ENCODE data around the gene SDK2.
"Not testable (repeated sequence)": the region's sequence is repeated elsewhere in the genome, so short reads cannot be mapped to it uniquely, and the experiment has no call there.

The SDK2 gene

GRCh38 chr17:73453494-73453893 lies 190.8 kb downstream of the SDK2 start:
- H3K27me3 ChIP-seq (ENCODE audit: low read depth, low read length); H3K36me3 ChIP-seq (ENCODE audit: control insufficient read depth in 1 of 2, insufficient read depth in 2 of 2, low read length in 2 of 2); H3K4me1 ChIP-seq (ENCODE audit: control insufficient read depth in 1 of 2, insufficient read depth in 2 of 2, low read length in 2 of 2); H3K9me3 ChIP-seq (ENCODE audit: control insufficient read depth in 1 of 2, low read length in 2 of 2); H3K27ac ChIP-seq (ENCODE audit: low read length); H3K4me3 ChIP-seq (ENCODE audit: low read depth in 1 of 2, low read length in 2 of 2): not testable (repeated sequence)

GRCh38 chr17:73453090-73453489 lies 191.2 kb downstream of the SDK2 start:
- Histone ChIP-seq H3K4me3 (ENCODE audit: low read depth in 1 of 2, low read length in 2 of 2) (no peak overlapping the region), H3K4me1 (ENCODE audit: control insufficient read depth in 1 of 2, insufficient read depth in 2 of 2, low read length in 2 of 2) (no peaks in the 10 kb centered on the region), H3K27me3 (ENCODE audit: low read depth, low read length) (no peaks in the 10 kb centered on the region), H3K9me3 (ENCODE audit: control insufficient read depth in 1 of 2, low read length in 2 of 2) (peaks cover 0 to 3% of the 10 kb centered on the region in 2 donors), H3K27ac (ENCODE audit: low read length) (no peak overlapping the region), H3K36me3 (ENCODE audit: control insufficient read depth in 1 of 2, insufficient read depth in 2 of 2, low read length in 2 of 2) (no peaks in the 10 kb centered on the region)

GRCh38 chr17:73452009-73452408 lies 192.2 kb downstream of the SDK2 start:
- Histone ChIP-seq H3K4me1 (ENCODE audit: control insufficient read depth in 1 of 2, insufficient read depth in 2 of 2, low read length in 2 of 2) (no peaks in the 10 kb centered on the region), H3K27me3 (ENCODE audit: low read depth, low read length) (no peaks in the 10 kb centered on the region), H3K9me3 (ENCODE audit: control insufficient read depth in 1 of 2, low read length in 2 of 2) (peaks cover 0 to 3% of the 10 kb centered on the region in 2 donors), H3K27ac (ENCODE audit: low read length) (no peak overlapping the region), H3K36me3 (ENCODE audit: control insufficient read depth in 1 of 2, insufficient read depth in 2 of 2, low read length in 2 of 2) (no peaks in the 10 kb centered on the region), H3K4me3 (ENCODE audit: low read depth in 1 of 2, low read length in 2 of 2) (no peak overlapping the region)

GRCh38 chr17:73447319-73447718 lies 196.9 kb downstream of the SDK2 start:
- no peaks in the 10 kb centered on the region for H3K9me3 ChIP-seq (ENCODE audit: control insufficient read depth in 1 of 2, low read length in 2 of 2)
- H3K4me3 ChIP-seq (ENCODE audit: low read depth in 1 of 2, low read length in 2 of 2), result no peak overlapping the region
- H3K36me3 ChIP-seq (ENCODE audit: control insufficient read depth in 1 of 2, insufficient read depth in 2 of 2, low read length in 2 of 2), result no peaks in the 10 kb centered on the region
- no peaks in the 10 kb centered on the region for H3K4me1 ChIP-seq (ENCODE audit: control insufficient read depth in 1 of 2, insufficient read depth in 2 of 2, low read length in 2 of 2)
- H3K27ac ChIP-seq (ENCODE audit: low read length), result no peak overlapping the region
- H3K27me3 ChIP-seq (ENCODE audit: low read depth, low read length), result no peaks in the 10 kb centered on the region

GRCh38 chr17:73446617-73447016 lies 197.6 kb downstream of the SDK2 start:
- no peak overlapping the region for H3K27ac ChIP-seq (ENCODE audit: low read length)
- no peaks in the 10 kb centered on the region for H3K4me1 ChIP-seq (ENCODE audit: control insufficient read depth in 1 of 2, insufficient read depth in 2 of 2, low read length in 2 of 2)
- no peaks in the 10 kb centered on the region for H3K27me3 ChIP-seq (ENCODE audit: low read depth, low read length)
- no peak overlapping the region for H3K4me3 ChIP-seq (ENCODE audit: low read depth in 1 of 2, low read length in 2 of 2)
- peaks cover 0 to under 1% of the 10 kb centered on the region in 2 donors for H3K9me3 ChIP-seq (ENCODE audit: control insufficient read depth in 1 of 2, low read length in 2 of 2)
- no peaks in the 10 kb centered on the region for H3K36me3 ChIP-seq (ENCODE audit: control insufficient read depth in 1 of 2, insufficient read depth in 2 of 2, low read length in 2 of 2)

GRCh38 chr17:73445466-73445865 lies 198.8 kb downstream of the SDK2 start:
- H3K4me1 ChIP-seq (ENCODE audit: control insufficient read depth in 1 of 2, insufficient read depth in 2 of 2, low read length in 2 of 2), result no peaks in the 10 kb centered on the region
- H3K9me3 ChIP-seq (ENCODE audit: control insufficient read depth in 1 of 2, low read length in 2 of 2), result peaks cover 0 to 5% of the 10 kb centered on the region in 2 donors

GRCh38 chr17:73444021-73444420 lies 200.2 kb downstream of the SDK2 start:
- no peaks in the 10 kb centered on the region for H3K4me1 ChIP-seq (ENCODE audit: control insufficient read depth in 1 of 2, insufficient read depth in 2 of 2, low read length in 2 of 2)
- H3K27me3 ChIP-seq (ENCODE audit: low read depth, low read length), result no peaks in the 10 kb centered on the region
- no peaks in the 10 kb centered on the region for H3K36me3 ChIP-seq (ENCODE audit: control insufficient read depth in 1 of 2, insufficient read depth in 2 of 2, low read length in 2 of 2)
- no peak overlapping the region for H3K4me3 ChIP-seq (ENCODE audit: low read depth in 1 of 2, low read length in 2 of 2)
- H3K27ac ChIP-seq (ENCODE audit: low read length), result no peak overlapping the region
- H3K9me3 ChIP-seq (ENCODE audit: control insufficient read depth in 1 of 2, low read length in 2 of 2), result peaks cover 0 to 5% of the 10 kb centered on the region in 2 donors

More at GRCh38 chr17:73445466-73445865, 198.8 kb downstream of the SDK2 start:
- Histone ChIP-seq H3K36me3 (ENCODE audit: control insufficient read depth in 1 of 2, insufficient read depth in 2 of 2, low read length in 2 of 2) (no peaks in the 10 kb centered on the region), H3K4me3 (ENCODE audit: low read depth in 1 of 2, low read length in 2 of 2) (no peak overlapping the region), H3K27ac (ENCODE audit: low read length) (no peak overlapping the region), H3K27me3 (ENCODE audit: low read depth, low read length) (no peaks in the 10 kb centered on the region)

- H3K36me3 ChIP-seq (ENCODE audit: control insufficient read depth in 1 of 2, insufficient read depth in 2 of 2, low read length in 2 of 2), result no peaks in the 10 kb centered on the region
- H3K27ac ChIP-seq (ENCODE audit: low read length), result no peak overlapping the region
- H3K27me3 ChIP-seq (ENCODE audit: low read depth, low read length), result no peaks in the 10 kb centered on the region
Measured at GRCh38 chr17:73439597-73439996, 204.6 kb downstream of the SDK2 start.

GRCh38 chr17:73437826-73438225 lies 206.4 kb downstream of the SDK2 start:
- Histone ChIP-seq H3K27ac (ENCODE audit: low read length) (no peak overlapping the region), H3K36me3 (ENCODE audit: control insufficient read depth in 1 of 2, insufficient read depth in 2 of 2, low read length in 2 of 2) (no peaks in the 10 kb centered on the region), H3K27me3 (ENCODE audit: low read depth, low read length) (no peaks in the 10 kb centered on the region), H3K9me3 (ENCODE audit: control insufficient read depth in 1 of 2, low read length in 2 of 2) (peaks cover 0 to 5% of the 10 kb centered on the region in 2 donors), H3K4me1 (ENCODE audit: control insufficient read depth in 1 of 2, insufficient read depth in 2 of 2, low read length in 2 of 2) (no peaks in the 10 kb centered on the region), H3K4me3 (ENCODE audit: low read depth in 1 of 2, low read length in 2 of 2) (no peak overlapping the region)

More at GRCh38 chr17:73439597-73439996, 204.6 kb downstream of the SDK2 start:
- H3K4me3 ChIP-seq (ENCODE audit: low read depth in 1 of 2, low read length in 2 of 2), result no peak overlapping the region
- H3K9me3 ChIP-seq (ENCODE audit: control insufficient read depth in 1 of 2, low read length in 2 of 2), result peaks cover 0 to 5% of the 10 kb centered on the region in 2 donors
- H3K4me1 ChIP-seq (ENCODE audit: control insufficient read depth in 1 of 2, insufficient read depth in 2 of 2, low read length in 2 of 2), result no peaks in the 10 kb centered on the region

GRCh38 chr17:73436954-73437353 lies 207.3 kb downstream of the SDK2 start:
- H3K36me3 ChIP-seq (ENCODE audit: control insufficient read depth in 1 of 2, insufficient read depth in 2 of 2, low read length in 2 of 2), result no peaks in the 10 kb centered on the region
- H3K9me3 ChIP-seq (ENCODE audit: control insufficient read depth in 1 of 2, low read length in 2 of 2), result peaks cover 0 to 5% of the 10 kb centered on the region in 2 donors

GRCh38 chr17:73435412-73435811 lies 208.8 kb downstream of the SDK2 start:
- no peaks in the 10 kb centered on the region for H3K9me3 ChIP-seq (ENCODE audit: control insufficient read depth in 1 of 2, low read length in 2 of 2)
- H3K27ac ChIP-seq (ENCODE audit: low read length), result no peak overlapping the region

More at GRCh38 chr17:73436954-73437353, 207.3 kb downstream of the SDK2 start:
- H3K27ac ChIP-seq (ENCODE audit: low read length), result no peak overlapping the region
- H3K27me3 ChIP-seq (ENCODE audit: low read depth, low read length), result no peaks in the 10 kb centered on the region
- no peak overlapping the region for H3K4me3 ChIP-seq (ENCODE audit: low read depth in 1 of 2, low read length in 2 of 2)
- H3K4me1 ChIP-seq (ENCODE audit: control insufficient read depth in 1 of 2, insufficient read depth in 2 of 2, low read length in 2 of 2), result no peaks in the 10 kb centered on the region

GRCh38 chr17:73434154-73434553 lies 210.1 kb downstream of the SDK2 start:
- H3K27me3 ChIP-seq (ENCODE audit: low read depth, low read length), result no peaks in the 10 kb centered on the region
- no peak overlapping the region for H3K27ac ChIP-seq (ENCODE audit: low read length)
- H3K4me1 ChIP-seq (ENCODE audit: control insufficient read depth in 1 of 2, insufficient read depth in 2 of 2, low read length in 2 of 2), result peaks cover 0 to 5% of the 10 kb centered on the region in 2 donors
- no peaks in the 10 kb centered on the region for H3K9me3 ChIP-seq (ENCODE audit: control insufficient read depth in 1 of 2, low read length in 2 of 2)
- no peaks in the 10 kb centered on the region for H3K36me3 ChIP-seq (ENCODE audit: control insufficient read depth in 1 of 2, insufficient read depth in 2 of 2, low read length in 2 of 2)
- H3K4me3 ChIP-seq (ENCODE audit: low read depth in 1 of 2, low read length in 2 of 2), result no peak overlapping the region

More at GRCh38 chr17:73435412-73435811, 208.8 kb downstream of the SDK2 start:
- Histone ChIP-seq H3K4me3 (ENCODE audit: low read depth in 1 of 2, low read length in 2 of 2) (no peak overlapping the region), H3K27me3 (ENCODE audit: low read depth, low read length) (no peaks in the 10 kb centered on the region), H3K4me1 (ENCODE audit: control insufficient read depth in 1 of 2, insufficient read depth in 2 of 2, low read length in 2 of 2) (no peaks in the 10 kb centered on the region), H3K36me3 (ENCODE audit: control insufficient read depth in 1 of 2, insufficient read depth in 2 of 2, low read length in 2 of 2) (no peaks in the 10 kb centered on the region)

Data from muscle layer of duodenum (tissue), 2 donors.